Kidney glomerular epithelial cell (primary cell): ENCODE results near the gene VWA5B1.
"Not testable (repeated sequence)": the region's sequence is repeated elsewhere in the genome, so short reads cannot be mapped to it uniquely, and the experiment has no call there.

ENCODE experiments used
- DNase-seq: peaks from one replicate; lab custom pipeline; 2025; lab: John Stamatoyannopoulos, UW

The VWA5B1 gene, protein sequence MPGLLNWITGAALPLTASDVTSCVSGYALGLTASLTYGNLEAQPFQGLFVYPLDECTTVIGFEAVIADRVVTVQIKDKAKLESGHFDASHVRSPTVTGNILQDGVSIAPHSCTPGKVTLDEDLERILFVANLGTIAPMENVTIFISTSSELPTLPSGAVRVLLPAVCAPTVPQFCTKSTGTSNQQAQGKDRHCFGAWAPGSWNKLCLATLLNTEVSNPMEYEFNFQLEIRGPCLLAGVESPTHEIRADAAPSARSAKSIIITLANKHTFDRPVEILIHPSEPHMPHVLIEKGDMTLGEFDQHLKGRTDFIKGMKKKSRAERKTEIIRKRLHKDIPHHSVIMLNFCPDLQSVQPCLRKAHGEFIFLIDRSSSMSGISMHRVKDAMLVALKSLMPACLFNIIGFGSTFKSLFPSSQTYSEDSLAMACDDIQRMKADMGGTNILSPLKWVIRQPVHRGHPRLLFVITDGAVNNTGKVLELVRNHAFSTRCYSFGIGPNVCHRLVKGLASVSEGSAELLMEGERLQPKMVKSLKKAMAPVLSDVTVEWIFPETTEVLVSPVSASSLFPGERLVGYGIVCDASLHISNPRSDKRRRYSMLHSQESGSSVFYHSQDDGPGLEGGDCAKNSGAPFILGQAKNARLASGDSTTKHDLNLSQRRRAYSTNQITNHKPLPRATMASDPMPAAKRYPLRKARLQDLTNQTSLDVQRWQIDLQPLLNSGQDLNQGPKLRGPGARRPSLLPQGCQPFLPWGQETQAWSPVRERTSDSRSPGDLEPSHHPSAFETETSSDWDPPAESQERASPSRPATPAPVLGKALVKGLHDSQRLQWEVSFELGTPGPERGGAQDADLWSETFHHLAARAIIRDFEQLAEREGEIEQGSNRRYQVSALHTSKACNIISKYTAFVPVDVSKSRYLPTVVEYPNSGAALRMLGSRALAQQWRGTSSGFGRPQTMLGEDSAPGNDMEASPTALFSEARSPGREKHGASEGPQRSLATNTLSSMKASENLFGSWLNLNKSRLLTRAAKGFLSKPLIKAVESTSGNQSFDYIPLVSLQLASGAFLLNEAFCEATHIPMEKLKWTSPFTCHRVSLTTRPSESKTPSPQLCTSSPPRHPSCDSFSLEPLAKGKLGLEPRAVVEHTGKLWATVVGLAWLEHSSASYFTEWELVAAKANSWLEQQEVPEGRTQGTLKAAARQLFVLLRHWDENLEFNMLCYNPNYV

DNA sequence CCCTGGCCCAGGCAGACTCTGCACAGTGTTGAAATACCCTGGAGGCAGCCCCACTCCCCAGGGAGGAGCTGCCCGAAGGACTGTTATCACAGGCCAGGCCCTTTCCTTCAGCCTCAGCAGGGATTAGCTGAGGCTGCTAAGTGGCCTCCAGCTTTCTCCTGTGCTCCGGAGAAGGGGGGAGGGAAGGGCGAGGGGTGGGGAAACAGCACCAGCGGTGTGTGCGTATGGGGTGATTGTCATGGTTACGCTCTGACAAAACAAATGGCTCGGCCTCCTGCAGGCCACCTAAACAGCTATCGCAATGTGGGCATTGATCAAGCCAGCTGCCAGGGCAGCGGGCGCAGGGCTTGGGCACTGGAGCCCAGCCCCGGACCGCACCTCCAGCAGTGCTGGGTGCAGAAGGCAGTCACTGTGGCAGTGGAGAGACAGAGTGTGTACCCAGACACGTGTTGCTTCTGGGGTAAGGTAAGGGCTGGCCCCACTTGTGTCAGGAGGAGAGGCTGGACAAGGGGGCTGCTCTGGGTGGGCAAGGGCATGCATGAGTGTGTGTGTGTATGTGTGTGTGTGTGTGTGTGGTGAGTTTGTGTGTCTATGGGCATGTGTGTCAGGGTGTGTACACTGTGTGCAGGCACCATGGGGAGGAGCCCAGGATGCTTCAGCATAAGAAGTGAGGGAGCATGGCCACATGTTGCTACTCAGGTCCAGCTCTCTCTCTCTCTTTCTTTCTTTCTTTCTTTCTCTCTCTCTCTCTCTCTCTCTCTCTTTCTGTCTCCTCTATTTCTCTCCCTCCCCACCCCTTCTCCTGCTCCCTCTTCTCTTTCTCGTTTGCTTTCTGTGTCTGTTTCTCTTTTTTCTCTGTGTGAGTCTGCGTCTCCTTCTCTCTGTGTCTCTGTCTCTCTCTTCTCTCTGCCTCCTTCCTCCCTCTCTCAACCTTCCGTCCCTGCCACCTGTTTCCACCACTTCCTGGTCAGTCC lies at the start of gene VWA5B1:
TSS of gene VWA5B1 (plus strand) at position 252 of the 974 bp plus-strand sequence. CDS start 19,727 bp downstream, outside the sequence.
- DNase-seq, result no peak

DNA sequence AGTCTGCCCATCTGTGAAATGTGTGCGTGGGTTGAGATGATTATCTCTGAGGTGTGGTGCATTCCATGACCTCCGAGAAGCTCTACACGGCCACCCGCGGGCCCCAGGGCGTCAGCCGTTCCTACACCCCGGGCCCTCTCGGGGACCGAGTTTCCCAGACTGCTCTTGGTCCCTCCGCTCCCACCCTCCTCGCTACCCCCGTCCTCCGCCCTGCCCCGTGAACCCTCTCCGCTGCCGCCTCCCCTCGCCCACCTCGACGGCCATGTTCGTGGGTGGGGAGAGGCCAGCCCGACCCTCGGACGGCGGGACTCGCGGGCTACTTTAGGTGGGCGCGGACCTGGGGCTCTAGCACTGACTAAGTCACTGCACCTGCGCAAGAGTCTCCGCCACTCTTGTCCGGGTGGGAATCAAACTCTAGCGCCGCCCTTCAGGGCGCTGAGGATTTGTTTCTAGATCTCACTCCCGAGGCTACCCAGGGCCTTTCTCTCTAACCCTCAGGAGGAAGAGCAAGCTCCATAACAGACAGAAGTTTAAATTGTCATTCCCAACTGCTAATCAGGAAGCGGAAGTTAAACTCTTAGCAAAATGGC lies 47.7 kb upstream of the VWA5B1 start:
- no peak for DNase-seq

DNA sequence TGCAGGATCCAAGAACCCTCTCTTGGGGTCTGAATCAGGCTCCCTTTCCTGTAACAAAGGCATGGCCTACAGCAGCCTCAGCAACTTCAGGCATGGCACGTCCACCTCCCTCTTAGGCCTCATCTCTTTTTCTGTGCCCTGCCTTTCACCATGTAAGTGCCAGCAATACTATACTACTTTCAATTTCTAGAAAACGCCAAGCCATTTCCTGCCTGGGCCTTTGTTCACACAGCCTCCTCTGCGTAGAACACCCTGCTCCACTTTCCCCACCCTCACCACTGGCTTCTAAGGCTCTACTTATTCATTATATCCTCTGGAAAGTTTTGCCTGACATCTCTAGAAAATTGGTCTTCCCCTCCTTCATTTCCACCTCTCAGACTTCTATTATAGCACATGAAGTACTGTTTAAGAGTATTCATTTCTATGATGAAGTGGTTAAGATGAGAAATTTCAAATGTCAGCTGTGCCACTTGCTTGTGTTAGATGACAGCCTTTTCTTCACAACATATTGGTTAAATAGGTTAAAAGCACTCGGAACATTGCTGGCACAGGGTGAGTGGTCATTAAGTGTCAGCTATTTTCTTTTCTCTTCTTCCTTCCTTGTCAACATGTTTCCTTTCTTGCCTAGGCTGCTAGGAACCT lies 41.6 kb upstream of the VWA5B1 start:
- DNase-seq, result no peak

DNA sequence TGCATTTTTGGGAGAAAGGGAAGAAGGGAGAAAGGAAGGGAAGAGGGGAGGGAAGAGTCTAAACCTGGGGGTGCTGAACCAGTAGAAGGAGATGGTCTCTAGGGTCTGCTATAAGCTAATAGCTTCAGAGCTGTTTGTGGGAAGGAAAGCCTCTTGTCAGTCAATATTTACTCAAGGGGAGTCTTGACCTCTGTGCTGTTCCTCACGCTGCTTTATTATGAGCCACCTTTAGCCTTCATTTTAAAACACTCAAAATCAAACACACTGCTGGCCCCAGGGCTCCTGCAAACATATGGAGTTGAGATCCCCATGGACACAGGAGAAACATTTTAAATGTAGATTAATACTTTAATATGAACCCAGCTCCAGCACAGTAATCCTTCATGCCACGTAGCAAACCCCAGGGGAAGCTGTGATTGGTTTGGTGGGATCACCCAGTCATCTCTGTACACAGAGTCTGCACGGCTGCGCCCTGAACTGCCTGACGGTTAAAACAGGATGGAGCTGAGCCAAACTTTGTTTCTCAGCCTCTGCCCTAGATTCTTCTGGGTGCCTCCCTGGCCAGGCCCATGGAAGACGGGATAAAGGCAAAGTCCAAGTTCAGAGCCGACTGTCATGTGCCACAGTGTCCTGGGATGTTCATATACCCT lies 40.2 kb upstream of the VWA5B1 start:
- DNase-seq, result no peak

DNA sequence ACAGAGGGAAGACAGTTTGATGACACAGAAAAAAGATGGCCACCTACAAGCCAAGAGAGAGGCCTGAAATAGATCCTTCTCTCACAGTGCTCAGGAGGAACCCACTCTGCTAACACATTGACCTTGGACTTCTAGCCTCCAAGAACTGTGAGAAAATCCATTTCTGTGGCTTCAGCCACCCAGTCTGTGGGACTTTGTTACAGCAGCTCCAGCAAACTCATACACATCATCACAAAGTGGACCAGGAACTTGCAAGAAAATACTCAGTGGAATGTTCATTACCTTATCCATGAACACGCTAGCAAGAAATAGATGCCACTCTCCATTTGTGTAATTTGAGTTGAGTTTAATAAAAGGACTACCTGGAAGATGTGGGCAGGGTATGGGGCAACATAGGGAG lies 38.1 kb upstream of the VWA5B1 start:
- DNase-seq, result no peak

DNA sequence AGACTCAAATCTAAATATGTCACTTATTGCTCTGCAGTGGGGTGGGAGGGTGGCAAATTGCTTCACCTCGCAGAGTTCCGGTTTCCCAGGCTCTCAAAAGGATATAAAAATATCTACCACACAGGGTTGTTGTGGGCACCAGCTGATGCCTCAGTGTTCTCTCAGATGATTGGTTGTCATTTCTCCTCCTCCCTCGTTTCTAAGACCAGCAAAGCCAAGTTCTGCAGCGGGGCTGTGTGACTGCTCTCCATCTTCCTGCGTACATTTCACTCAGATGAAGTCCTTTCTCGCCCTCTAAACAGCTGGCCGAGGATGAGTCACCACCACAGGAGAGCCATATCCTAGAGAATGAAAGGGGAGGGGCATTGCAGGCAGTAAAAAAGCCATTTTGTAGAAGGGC lies 35.0 kb upstream of the VWA5B1 start:
- no peak for DNase-seq

DNA sequence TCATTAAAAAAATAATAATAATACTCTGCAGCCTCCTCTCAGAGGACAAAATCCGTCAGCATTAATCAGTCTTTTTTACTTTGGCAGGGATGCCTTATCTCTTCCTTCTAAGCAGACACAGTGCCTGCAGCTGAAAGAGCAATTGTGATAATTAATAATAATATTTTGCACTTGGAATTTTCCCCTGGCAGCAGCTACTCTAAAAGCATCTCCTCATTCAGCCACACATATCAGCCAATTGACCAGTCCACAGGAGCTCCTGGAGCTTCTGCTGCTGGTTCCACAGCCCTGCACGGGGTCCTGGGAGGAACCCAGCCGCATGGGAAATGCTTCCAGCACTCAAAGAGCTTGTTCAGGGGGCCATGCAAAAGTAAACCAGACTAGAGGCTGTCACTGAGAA lies 31.0 kb upstream of the VWA5B1 start:
- no peak for DNase-seq

DNA sequence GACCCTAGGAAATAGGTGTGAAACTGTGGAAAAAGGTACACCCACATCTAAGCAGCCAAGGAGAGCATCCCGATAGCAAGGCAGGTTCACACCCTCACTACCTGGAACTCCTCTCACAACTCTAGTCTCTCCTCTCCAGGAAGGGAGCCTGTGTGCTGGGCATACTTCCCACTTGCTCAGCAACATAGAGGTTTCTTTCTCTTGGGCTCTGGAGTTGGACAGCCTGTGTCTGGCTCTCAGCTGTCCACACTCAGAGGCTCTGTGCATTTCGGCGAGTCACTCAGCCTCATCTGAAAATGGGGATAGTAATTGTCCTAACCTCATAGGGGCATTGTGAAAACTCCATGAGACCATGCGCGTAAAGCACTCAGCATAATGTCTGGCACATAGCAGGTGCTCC lies 29.6 kb upstream of the VWA5B1 start:
- no peak for DNase-seq

DNA sequence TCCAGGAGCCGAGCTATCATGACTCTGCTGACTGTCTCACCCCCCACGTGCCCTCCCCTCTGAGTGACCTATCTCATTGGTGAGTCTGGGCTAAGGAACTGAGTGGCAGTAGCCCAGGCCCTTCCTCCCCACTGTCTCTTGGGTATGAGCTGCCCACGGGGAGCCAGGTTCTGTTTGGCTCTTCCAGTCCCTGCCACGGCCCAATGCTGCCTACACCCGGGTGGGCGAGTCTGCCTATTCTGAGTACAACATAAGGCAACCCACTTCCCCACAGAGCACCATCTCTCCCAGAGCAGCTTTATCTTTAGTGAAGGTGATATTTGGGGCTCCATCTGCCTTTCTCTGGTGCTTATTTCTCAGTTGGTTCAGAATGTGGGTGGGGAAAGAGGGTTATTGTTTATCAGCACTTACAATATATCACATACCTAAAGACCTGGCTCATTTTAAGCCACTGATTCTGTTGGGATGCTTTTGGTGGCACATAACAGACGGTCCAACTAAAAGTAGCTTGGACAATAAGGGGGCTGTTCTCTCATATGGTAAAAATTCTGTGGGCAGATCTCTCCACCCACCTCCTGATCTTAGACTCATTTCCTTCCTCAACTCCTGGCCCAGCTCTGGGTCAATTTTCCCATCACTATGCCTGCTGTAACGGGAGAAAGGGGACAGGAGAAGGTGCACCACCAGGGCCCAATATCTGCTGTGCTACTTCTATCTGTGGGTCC lies 27.7 kb upstream of the VWA5B1 start:
- no peak for DNase-seq

DNA sequence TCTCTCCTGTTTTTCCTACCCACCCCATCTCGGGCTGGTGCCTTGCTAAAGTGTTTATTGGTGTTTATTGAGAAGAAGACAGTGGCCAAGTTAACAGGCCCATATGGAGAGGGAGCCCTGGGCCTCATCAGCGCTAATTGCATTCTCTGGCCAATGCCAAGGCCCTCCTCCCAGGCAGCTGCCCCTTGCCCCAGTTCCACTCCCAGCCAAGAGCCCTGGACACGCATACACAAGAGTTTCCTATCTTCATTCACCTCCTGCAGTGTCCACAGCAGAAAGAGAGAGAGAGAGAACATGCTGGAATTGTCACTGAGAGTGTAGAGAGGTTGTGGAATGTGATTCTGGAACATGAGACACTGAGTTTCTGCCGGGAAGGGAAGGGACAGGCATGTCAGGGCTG lies 25.4 kb upstream of the VWA5B1 start:
- no peak for DNase-seq

DNA sequence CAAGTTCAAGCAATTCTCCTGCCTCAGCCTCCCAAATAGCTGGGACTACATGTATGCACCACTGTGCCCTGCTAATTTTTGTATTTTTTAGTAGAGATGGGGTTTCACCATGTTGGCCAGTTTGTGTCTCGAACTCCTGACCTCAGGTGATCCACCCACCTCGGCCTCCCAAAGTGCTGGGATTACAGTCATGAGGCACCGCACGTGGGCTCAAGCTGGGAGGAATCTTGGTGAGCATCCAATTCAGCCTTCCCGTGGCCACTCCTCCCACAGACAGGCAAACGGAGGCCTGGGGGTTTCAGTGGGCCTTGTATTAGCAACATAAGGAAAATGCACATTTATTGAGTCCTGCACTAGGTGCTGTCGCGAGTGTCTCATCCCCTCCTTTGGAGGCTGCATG lies 24.5 kb upstream of the VWA5B1 start:
- no peak for DNase-seq

DNA sequence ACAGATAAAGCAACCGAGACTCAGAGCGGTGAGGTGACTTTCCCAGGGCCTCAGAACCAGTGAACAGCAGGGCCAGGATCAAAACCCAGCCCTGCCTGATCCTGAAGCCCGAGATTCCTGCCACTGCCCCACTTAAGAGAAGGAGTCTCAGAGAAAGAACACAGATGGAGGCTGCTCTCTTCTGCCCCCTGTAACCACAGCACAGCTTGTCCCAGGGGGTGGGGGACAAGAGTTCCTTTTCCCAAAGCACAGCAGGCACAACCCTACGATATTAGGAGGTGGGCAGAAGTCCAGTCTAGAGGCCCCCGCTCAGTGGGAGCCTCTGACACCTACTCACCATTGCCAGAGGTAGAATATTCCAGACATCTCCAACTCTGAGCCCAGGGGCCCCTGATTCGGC lies 24.0 kb upstream of the VWA5B1 start:
- DNase-seq, result no peak

DNA sequence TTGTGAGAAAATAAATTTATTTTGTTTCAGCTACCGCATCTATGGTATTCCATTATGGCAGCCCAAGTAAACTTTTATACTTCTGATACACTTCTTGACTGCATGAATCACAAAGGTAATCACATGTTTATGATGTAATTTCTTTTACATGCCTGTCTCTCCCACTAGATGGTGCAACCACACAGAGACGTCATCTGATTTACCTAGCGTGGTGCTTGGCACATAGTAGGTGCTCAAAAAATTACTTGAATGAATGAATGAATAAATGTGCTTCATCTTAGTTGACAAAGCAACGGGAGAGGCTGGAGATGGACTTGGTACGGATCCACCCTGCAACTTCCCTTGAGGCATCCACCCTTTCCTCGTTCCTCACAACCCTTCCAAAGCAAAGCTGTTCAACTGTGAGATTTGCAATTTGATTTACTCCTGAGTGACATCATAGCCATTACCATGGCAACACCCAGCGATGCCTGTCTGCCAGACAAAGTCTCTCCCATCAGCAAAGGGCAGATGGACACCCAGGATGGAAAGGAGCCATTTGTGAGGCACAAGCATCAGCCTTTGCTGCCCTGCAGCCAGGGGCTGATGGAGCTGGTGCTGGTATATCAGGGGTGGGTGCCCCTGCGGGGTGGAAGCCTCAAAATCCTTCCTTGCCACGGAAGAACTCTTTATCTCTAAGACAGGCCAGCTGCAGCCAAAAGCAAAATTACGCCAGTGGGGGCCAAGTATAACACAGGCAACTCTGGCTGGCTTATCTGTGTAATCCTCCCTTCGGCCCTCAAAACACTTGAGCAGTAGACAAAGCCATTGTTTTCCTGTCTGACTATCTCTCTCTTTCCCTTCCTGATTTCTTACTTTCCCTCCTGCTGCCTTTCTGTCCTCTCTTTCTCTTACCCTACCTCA lies 18.9 kb upstream of the VWA5B1 start:
- no peak for DNase-seq

DNA sequence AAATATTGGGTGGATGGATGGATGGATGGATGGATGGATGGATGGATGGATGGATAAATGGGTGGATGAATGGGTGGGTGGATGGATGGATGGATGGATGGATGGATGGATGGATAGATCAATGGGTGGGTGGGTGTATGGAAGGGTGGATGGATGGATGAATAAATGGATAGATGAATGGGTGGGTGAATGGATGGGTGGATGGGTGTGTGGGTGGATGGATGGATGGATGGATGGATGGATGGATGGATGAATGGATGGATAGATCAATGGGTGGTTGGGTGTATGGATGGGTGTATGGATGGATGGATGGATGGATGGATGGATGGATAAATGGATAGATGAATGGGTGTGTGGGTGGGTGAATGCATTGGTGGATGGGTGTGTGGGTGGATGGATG lies 17.0 kb upstream of the VWA5B1 start:
- not testable (repeated sequence) for DNase-seq

DNA sequence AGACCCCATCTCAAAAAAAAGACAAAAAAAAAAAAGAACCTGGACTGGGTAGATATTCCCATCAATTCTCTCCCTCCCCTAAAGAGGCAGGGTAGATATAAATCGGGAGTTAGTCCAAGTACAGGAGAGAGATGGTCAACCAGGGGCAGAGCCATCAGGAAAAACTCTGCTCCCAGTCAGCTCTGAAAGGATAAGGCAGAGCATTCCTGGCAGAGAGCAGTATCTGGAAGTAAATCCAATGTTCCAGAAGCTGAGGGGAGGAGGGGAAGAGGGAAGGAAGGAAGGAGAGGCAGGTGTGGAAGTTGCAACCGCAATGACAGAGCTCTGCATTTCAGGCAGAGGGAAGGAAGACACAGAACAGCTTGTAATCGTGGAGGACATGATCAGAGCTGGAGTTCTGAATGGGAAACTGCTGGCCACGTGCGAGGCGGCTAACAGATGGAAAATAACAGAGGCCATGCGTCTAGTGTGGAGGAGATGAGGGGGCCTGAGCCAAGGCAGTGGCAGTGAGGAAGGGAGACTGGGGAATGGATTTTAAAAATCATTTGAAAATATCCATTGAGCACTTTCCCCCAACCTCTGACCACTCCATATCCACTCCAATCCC lies 15.3 kb upstream of the VWA5B1 start:
- no peak for DNase-seq

DNA sequence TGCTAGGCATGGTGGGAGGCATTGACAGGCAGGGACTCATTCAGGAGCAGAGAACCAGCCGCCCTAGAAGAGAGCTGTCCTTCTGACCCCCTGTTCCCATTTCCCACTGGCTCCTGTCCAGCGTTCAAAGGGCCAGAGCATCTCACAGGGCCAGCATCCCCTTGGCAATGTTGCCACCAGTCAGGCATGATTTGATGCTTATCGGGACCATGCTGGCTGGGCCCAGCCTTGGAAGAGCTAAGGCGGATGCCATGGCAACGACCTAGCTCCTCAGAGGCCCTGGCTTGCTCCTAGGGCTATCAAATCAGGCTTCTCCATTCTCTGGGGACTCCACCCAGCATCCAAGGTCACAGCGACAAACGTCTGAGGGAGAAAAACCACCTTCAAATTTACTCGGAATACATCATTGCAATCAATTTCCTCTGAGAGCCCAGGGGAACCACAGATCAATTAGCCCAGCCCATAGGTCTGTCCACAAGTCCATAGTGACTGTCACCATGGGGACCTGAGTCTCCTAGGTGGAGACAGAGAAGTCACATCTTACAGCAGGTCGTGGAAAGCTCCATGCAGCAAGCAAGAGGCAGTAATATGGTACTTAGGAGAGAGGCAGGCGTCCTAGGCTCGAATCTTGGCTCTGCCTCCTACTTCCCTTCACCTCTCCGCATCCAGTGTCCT lies 14.1 kb upstream of the VWA5B1 start:
- DNase-seq, result no peak

DNA sequence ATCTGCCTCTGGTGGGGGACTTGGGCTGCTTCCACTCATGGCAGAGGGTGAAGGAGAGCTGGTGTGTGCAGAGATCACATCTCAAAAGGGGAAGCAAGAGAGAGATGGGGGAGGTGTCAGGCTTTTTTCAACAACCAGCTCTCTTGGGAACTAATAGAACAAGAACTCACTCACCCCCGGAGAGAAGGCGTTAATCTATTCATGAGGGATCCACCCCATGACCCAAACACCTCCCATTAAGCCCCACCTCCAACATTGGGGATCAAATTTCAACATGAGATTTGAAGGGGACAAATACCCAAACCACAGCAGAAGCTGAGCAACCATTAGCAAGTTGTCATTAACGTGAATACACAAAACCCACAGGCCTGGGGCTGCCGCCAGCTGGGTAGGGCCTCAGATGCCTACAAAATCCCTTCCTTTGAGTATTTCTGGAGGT lies 12.0 kb upstream of the VWA5B1 start:
- DNase-seq, result no peak
